ENCODE data around the gene KCTD12. TPM values are rescaled to one million over a fixed set of nuclear protein-coding genes. Genes with fewer than 3 reads are reported as not detected.

KCTD12 gene
- total and polyA plus RNA-seq, 2 donors (not counting 3 experiments of a cell fraction or from before 2014, with no cell fraction given): 95.9 to 116 TPM

DNA sequence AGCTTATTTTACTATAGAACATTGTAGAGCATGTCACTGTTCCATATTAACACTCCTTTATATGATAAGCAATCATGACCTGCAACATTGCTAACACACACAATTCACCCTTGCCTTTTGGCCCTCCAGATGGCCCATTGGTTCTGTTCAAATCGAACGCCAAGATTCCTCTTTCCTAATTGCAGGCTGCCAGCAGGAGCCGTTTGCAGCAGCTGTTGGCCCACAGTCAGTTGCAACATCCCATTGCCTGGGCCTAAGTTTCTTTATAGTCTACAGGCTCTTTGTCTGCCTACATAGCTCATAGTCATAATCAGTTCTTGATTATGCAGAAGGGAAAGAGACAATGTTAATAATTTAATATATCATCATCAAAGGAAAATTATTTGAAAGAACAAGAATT, 37.6 kb downstream of the KCTD12 start:
- H3K27ac ChIP-seq (ENCODE audit: insufficient read depth, low read depth, low read length): no peak overlapping the region
- no peak overlapping the region for H3K4me2 ChIP-seq (ENCODE audit: insufficient read depth, low read length)
- BruUV-seq (replicated peaks): no TSS peak
- no peaks in the 10 kb centered on the region for H3K9me3 ChIP-seq (replicated peaks; ENCODE audit: control insufficient read depth, insufficient read depth, low read length)
- ChIA-PET POLR2A (interaction anchor here (0.6 kb wide), 1 partner anchor 38 kb away, joined by 4 read pairs; no protein-coding TSS in a partner anchor), CTCF (interaction anchor here (2.5 kb wide), 1 partner anchor 36 kb away, joined by 10 read pairs; no protein-coding TSS in a partner anchor)
- no peaks in the 10 kb centered on the region for H3K27me3 ChIP-seq (ENCODE audit: control insufficient read depth in 2 of 2, insufficient read depth in 2 of 2, low read length in 2 of 2)
- dilution Hi-C loops (cut with MboI; ENCODE audit: extremely low pct_ligation_motif_present, low sequenced_read_pairs) (no loop called here), intact Hi-C loops (cut with micrococcal nuclease) (no loop called here)
- no peaks in the 10 kb centered on the region for H3K36me3 ChIP-seq (ENCODE audit: control insufficient read depth in 2 of 2, extremely low read depth in 1 of 2, insufficient read depth in 2 of 2, low read length in 2 of 2)
- no peak for TF ChIP-seq FOS (IDR thresholded peaks at IDR 0.05; ENCODE audit: borderline replicate concordance, insufficient read depth, low read length)
- no peak for TF ChIP-seq GATA2 (IDR thresholded peaks at IDR 0.05; ENCODE audit: insufficient read depth, insufficient read length, low read depth, low read length)
- no peak for TF ChIP-seq MYC (IDR thresholded peaks at IDR 0.05; ENCODE audit: low read depth, low read length)
- TF ChIP-seq, protein P1, sequence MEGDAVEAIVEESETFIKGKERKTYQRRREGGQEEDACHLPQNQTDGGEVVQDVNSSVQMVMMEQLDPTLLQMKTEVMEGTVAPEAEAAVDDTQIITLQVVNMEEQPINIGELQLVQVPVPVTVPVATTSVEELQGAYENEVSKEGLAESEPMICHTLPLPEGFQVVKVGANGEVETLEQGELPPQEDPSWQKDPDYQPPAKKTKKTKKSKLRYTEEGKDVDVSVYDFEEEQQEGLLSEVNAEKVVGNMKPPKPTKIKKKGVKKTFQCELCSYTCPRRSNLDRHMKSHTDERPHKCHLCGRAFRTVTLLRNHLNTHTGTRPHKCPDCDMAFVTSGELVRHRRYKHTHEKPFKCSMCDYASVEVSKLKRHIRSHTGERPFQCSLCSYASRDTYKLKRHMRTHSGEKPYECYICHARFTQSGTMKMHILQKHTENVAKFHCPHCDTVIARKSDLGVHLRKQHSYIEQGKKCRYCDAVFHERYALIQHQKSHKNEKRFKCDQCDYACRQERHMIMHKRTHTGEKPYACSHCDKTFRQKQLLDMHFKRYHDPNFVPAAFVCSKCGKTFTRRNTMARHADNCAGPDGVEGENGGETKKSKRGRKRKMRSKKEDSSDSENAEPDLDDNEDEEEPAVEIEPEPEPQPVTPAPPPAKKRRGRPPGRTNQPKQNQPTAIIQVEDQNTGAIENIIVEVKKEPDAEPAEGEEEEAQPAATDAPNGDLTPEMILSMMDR (IDR thresholded peaks at IDR 0.05; ENCODE audit: extremely low read depth in 1 of 2, insufficient read depth in 1 of 2, low read depth in 1 of 2, low read length in 2 of 2): no peak
- TF ChIP-seq, protein P2, sequence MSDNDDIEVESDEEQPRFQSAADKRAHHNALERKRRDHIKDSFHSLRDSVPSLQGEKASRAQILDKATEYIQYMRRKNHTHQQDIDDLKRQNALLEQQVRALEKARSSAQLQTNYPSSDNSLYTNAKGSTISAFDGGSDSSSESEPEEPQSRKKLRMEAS (IDR thresholded peaks at IDR 0.05; ENCODE audit: insufficient read depth, insufficient read length): no peak
- no peak for TF ChIP-seq POLR2AphosphoS5 (IDR thresholded peaks at IDR 0.05; ENCODE audit: insufficient read depth, low read depth, low read length)
- TF ChIP-seq EZH2 (IDR thresholded peaks at IDR 0.05; ENCODE audit: borderline replicate concordance, low read depth, low read length, severe bottlenecking): no peak
- TF ChIP-seq JUN (IDR thresholded peaks at IDR 0.05; ENCODE audit: borderline replicate concordance, insufficient read depth, insufficient read length, low read depth): no peak
- no peak for TF ChIP-seq POLR2A (IDR thresholded peaks at IDR 0.05; ENCODE audit: low read depth, low read length)
- H2AFZ ChIP-seq (ENCODE audit: low read depth, low read length): no peak overlapping the region
- no peak overlapping the region for H3K9ac ChIP-seq (replicated peaks; ENCODE audit: extremely low read depth, insufficient read depth, low read length)
- no peak overlapping the region for H3K4me3 ChIP-seq (replicated peaks in 1 of 3; ENCODE audit: insufficient read depth in 1 of 3, low read depth in 1 of 3, low read length in 3 of 3)
- FAIRE-seq: no peak
- H3K4me1 ChIP-seq (ENCODE audit: control insufficient read depth, extremely low read depth, insufficient read depth, low read length): peaks cover 13% of the 10 kb centered on the region
- no peaks in the 10 kb centered on the region for H3K9me1 ChIP-seq (replicated peaks; ENCODE audit: control insufficient read depth, extremely low read depth, insufficient read depth, low read length)
- DNase-seq (ENCODE audit: low read depth, low spot score): no peak
- no peaks in the 10 kb centered on the region for H3K79me2 ChIP-seq (ENCODE audit: control insufficient read depth, insufficient read depth, low read length)
- H4K20me1 ChIP-seq (replicated peaks; ENCODE audit: control insufficient read depth, extremely low read depth, insufficient read depth, low read length): no peaks in the 10 kb centered on the region

All from endothelial cell of umbilical vein (primary cell).